K562 (cell line): ENCODE data around the gene TRNAU1AP. TPM values are rescaled to one million over a fixed set of nuclear protein-coding genes. Genes with fewer than 3 reads are reported as not detected.
A peak's percentile ranks its signal among the peaks of the same experiment; 100 is the strongest.

Experiments used
- CBFA2T3 ChIP-seq: fragments of 450-650 bp; IDR thresholded peaks from 2 replicates; pipeline ENCODE4 v1.6.1; 2017
- CHD2 ChIP-seq: IDR thresholded peaks from 2 replicates; pipeline ENCODE4 v1.6.1; 2011; ENCODE audit warnings: low read depth, low read length
- E2F1 ChIP-seq: sonication (generic); formaldehyde crosslinking; IDR thresholded peaks from 2 replicates; pipeline ENCODE4 v1.8.1; 2023; ENCODE audit warnings: mild to moderate bottlenecking, missing genetic modification reagents, moderate library complexity
- GABPA ChIP-seq: fragments of 200-800 bp; sonication (Bioruptor generic); conservative IDR thresholded peaks from 2 replicates; pipeline ENCODE4 v1.6.1; 2016; ENCODE audit warnings: low read depth, missing genetic modification characterization, missing compliant biosample characterization
- KAT8 ChIP-seq: fragments of 450-650 bp; IDR thresholded peaks from 2 replicates; pipeline ENCODE4 v1.6.1; 2016; ENCODE audit warnings: low read depth, mild to moderate bottlenecking
- L3MBTL2 ChIP-seq: fragments of 450-650 bp; IDR thresholded peaks from 2 replicates; pipeline ENCODE4 v1.6.1; 2016; ENCODE audit warnings: mild to moderate bottlenecking, moderate library complexity
- NUFIP1 ChIP-seq: fragments of 450-650 bp; IDR thresholded peaks from 2 replicates; pipeline ENCODE4 v1.6.1; 2018; ENCODE audit not compliant: partially characterized antibody
- TFAP4 ChIP-seq: sonication (generic); formaldehyde crosslinking; IDR thresholded peaks from 2 replicates; pipeline ENCODE4 v1.8.0; 2022; ENCODE audit warnings: missing genetic modification reagents, mild to moderate bottlenecking, moderate library complexity, borderline replicate concordance
- TOE1 ChIP-seq, 2 experiments: fragments of 450-650 bp in 1 of 2; sonication (generic) in 1 of 2; formaldehyde crosslinking in 1 of 2; IDR thresholded peaks; 2 replicates each; pipeline versions ENCODE4 v1.7.1 to v1.8.0; 2016 to 2022; ENCODE audit warnings: borderline replicate concordance in 2 of 2, mild to moderate bottlenecking in 2 of 2, antibody characterized with exemption in 1 of 2, inconsistent platforms in 1 of 2, low read depth in 1 of 2, missing genetic modification reagents in 1 of 2, moderate library complexity in 1 of 2
- TRIM25 ChIP-seq: fragments of 450-650 bp; IDR thresholded peaks from 2 replicates; pipeline ENCODE4 v1.7.0; 2016; ENCODE audit warnings: borderline replicate concordance
- ZFX ChIP-seq: sonication (generic); formaldehyde crosslinking; IDR thresholded peaks from 2 replicates; pipeline ENCODE4 v1.8.0; 2022; ENCODE audit warnings: mild to moderate bottlenecking, missing genetic modification reagents, moderate library complexity
- ZHX1 ChIP-seq: fragments of 150-350 bp; conservative IDR thresholded peaks from 2 replicates; pipeline ENCODE4 v1.6.1; 2014; ENCODE audit warnings: low read length
- ZNF133 ChIP-seq: fragments of 250-450 bp; sonication (Bioruptor Pico); IDR thresholded peaks from 2 replicates; pipeline ENCODE4 v1.4.0; 2020; ENCODE audit warnings: mild to moderate bottlenecking
- ZNF174 ChIP-seq: fragments of 250-450 bp; sonication (Bioruptor Pico); IDR thresholded peaks from 2 replicates; pipeline ENCODE4 v1.4.0; 2020; ENCODE audit warnings: mild to moderate bottlenecking
- ZNF311 ChIP-seq: fragments of 250-450 bp; sonication (Bioruptor Pico); IDR thresholded peaks from 2 replicates; pipeline ENCODE4 v1.4.0; 2020; ENCODE audit warnings: mild to moderate bottlenecking, moderate library complexity
- ZNF695 ChIP-seq: fragments of 450-650 bp; formaldehyde crosslinking; IDR thresholded peaks from 2 replicates; pipeline ENCODE4 v1.4.0; 2020; ENCODE audit warnings: mild to moderate bottlenecking, moderate library complexity
- polyA plus RNA-seq, 8 experiments: library from polyadenylated mRNA; depleted of rRNA in 4 of 8; stranded (reverse) in 5 of 8; unstranded in 3 of 8; fragments of >200 nt; fragmentation: Nextera tagmentation in 2 of 8; fragmentation: Illumina TruSeq in 1 of 8; extraction: Ambion mirVana in 2 of 8; extraction: Trizol in 1 of 8; gene quantifications; 2 replicates each; pipeline versions ENCODE4 v1.2.1 to v1.2.3, GENCODE V29; 2011 to 2014; ENCODE audit warnings: inconsistent platforms in 1 of 8, missing spikeins in 1 of 8
- total RNA-seq, 7 experiments: library from RNA; depleted of rRNA in 6 of 7; stranded (reverse); fragments of >200 nt in 6 of 7; fragmentation: Illumina TruSeq in 2 of 7; extraction: Trizol in 2 of 7; gene quantifications; 2 replicates each; pipeline versions ENCODE4 v1.2.1 to v1.2.3, GENCODE V29; 2011 to 2021; ENCODE audit warnings: low replicate concordance in 1 of 7
- TF ChIP-seq, protein P1 (sequence below): sonication (generic); formaldehyde crosslinking; IDR thresholded peaks from 2 replicates; pipeline ENCODE4 v1.8.1; 2023; ENCODE audit warnings: mild to moderate bottlenecking, missing genetic modification reagents
- TF ChIP-seq, protein P2 (sequence below): fragments of 450-650 bp; formaldehyde crosslinking; IDR thresholded peaks from 2 replicates; pipeline ENCODE4 v1.4.0; 2022; ENCODE audit warnings: mild to moderate bottlenecking, moderate library complexity

TRNAU1AP gene
- total and polyA plus RNA-seq, 9 of the 15 experiments (the other 6 are each of a cell fraction or from before 2014, with no cell fraction given) = 34.9 to 110 (median 46.3) TPM

GRCh38 chr1:28521502-28522164, 31.3 kb upstream of the TRNAU1AP start (continued):
- TF ChIP-seq ZNF174 (CRISPR knock-in tag) = no peak
- TF ChIP-seq TRIM25 = no peak
- TF ChIP-seq, protein P1, sequence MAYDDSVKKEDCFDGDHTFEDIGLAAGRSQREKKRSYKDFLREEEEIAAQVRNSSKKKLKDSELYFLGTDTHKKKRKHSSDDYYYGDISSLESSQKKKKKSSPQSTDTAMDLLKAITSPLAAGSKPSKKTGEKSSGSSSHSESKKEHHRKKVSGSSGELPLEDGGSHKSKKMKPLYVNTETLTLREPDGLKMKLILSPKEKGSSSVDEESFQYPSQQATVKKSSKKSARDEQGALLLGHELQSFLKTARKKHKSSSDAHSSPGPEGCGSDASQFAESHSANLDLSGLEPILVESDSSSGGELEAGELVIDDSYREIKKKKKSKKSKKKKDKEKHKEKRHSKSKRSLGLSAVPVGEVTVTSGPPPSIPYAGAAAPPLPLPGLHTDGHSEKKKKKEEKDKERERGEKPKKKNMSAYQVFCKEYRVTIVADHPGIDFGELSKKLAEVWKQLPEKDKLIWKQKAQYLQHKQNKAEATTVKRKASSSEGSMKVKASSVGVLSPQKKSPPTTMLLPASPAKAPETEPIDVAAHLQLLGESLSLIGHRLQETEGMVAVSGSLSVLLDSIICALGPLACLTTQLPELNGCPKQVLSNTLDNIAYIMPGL (CRISPR knock-in tag) = no peak
- no peak; the same call in 1 of the 2 replicates for TF ChIP-seq ZFX (CRISPR knock-in tag)
- no peak for TF ChIP-seq CHD2
- no peak for TF ChIP-seq ZNF133 (CRISPR knock-in tag)
- TF ChIP-seq ZNF695 (CRISPR knock-in tag) = no peak
- no peak for TF ChIP-seq ZNF311 (CRISPR knock-in tag)
- peak; percentile 50; the same call in 1 of the 2 replicates for TF ChIP-seq CBFA2T3
- no peak; the same call in 1 of the 2 replicates for TF ChIP-seq TFAP4
- no peak for TF ChIP-seq NUFIP1
- TF ChIP-seq L3MBTL2 = 0 out of 2 replicates have a peak, but pooled peaks have one; percentile 25
- TF ChIP-seq ZHX1 = no peak
- no peak for TF ChIP-seq GABPA (tag)
- no peak for TF ChIP-seq TOE1 (IDR thresholded peaks at IDR 0.05; ENCODE audit: borderline replicate concordance)
- no peak for TF ChIP-seq TOE1 (CRISPR knock-in tag; IDR thresholded peaks at IDR 0.05; ENCODE audit: borderline replicate concordance, low read depth)
- TF ChIP-seq, protein P2, sequence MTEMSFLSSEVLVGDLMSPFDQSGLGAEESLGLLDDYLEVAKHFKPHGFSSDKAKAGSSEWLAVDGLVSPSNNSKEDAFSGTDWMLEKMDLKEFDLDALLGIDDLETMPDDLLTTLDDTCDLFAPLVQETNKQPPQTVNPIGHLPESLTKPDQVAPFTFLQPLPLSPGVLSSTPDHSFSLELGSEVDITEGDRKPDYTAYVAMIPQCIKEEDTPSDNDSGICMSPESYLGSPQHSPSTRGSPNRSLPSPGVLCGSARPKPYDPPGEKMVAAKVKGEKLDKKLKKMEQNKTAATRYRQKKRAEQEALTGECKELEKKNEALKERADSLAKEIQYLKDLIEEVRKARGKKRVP = no peak
- TF ChIP-seq E2F1 (CRISPR knock-in tag) = 0 out of 2 replicates have a peak, but pooled peaks have one; percentile 22
- no peak for TF ChIP-seq KAT8
